ENCODE data around the gene FABP3. TPM values are rescaled to one million over a fixed set of nuclear protein-coding genes. Genes with fewer than 3 reads are reported as not detected.

The FABP3 gene
- total and polyA plus RNA-seq, 4 donors: 6.9 to 82.0 (median 40.8) TPM

DNA sequence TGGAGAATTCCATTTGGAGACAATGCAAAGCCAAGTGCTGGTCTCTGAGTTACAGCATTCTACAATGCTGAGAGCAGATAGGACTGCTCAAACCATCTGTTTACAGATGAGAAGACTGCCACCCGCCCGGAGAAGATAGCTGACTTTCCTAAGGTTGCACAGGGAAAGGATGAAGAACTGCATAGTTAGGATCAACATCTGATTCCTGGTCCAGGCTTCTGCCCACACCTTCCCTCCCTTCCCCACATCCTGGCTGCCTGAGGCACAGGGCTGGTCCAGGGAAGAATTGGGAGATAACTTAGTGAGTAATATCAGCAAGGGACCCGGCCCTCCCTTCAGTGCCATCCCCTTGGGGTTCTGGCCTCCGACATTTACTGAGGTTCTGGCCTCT lies 42.1 kb upstream of the FABP3 start:
- no peak overlapping the region for H3K4me3 ChIP-seq (ENCODE audit: low read length in 2 of 2)
- H3K27me3 ChIP-seq (ENCODE audit: control insufficient read depth in 1 of 2, insufficient read depth in 2 of 2, low read length in 1 of 2): no peaks in the 10 kb centered on the region
- no peaks in the 10 kb centered on the region for H3K4me1 ChIP-seq (ENCODE audit: control insufficient read depth in 1 of 2, insufficient read depth in 2 of 2, low read length in 2 of 2)
- intact Hi-C loops (cut with DNase I): loop anchor here in 1 of 2 donors (10.0 kb wide), 1 partner anchor 120 kb away; the partner anchor contains the start of genes SNRNP40 and ZCCHC17
- no peaks in the 10 kb centered on the region for H3K36me3 ChIP-seq (ENCODE audit: control insufficient read depth in 1 of 2, insufficient read depth in 2 of 2, low read length in 1 of 2)
- ATAC-seq (ENCODE audit: low FRiP score): no peak
- H3K27ac ChIP-seq (ENCODE audit: low read depth in 1 of 2, low read length in 2 of 2): no peak overlapping the region
- DNase-seq: no peak
- WGBS, 2 donors: 91 to 98% methylated on average over 4 of the region's 4 CpGs
- H3K9me3 ChIP-seq (ENCODE audit: control insufficient read depth, low read length): no peaks in the 10 kb centered on the region

- ATAC-seq (ENCODE audit: low FRiP score): peak; percentile 63
- H3K36me3 ChIP-seq (ENCODE audit: control insufficient read depth in 1 of 2, insufficient read depth in 2 of 2, low read length in 1 of 2): no peaks in the 10 kb centered on the region
- intact Hi-C loops (cut with DNase I): loop anchor here in 1 of 2 donors (10.0 kb wide), 1 partner anchor 119 kb away; the partner anchor contains the start of genes SNRNP40 and ZCCHC17
- WGBS, 2 donors: 0 to 1% methylated on average over 51 to 54 of the region's 54 CpGs
- no peaks in the 10 kb centered on the region for H3K9me3 ChIP-seq (ENCODE audit: control insufficient read depth, low read length)
- peak overlapping the region; percentile 39 to 55 for H3K4me3 ChIP-seq (ENCODE audit: low read length in 2 of 2)
- DNase-seq: peak; percentile 85 to 91
- no peaks in the 10 kb centered on the region for H3K4me1 ChIP-seq (ENCODE audit: control insufficient read depth in 1 of 2, insufficient read depth in 2 of 2, low read length in 2 of 2)
- no peaks in the 10 kb centered on the region for H3K27me3 ChIP-seq (ENCODE audit: control insufficient read depth in 1 of 2, insufficient read depth in 2 of 2, low read length in 1 of 2)
- no peak overlapping the region for H3K27ac ChIP-seq (ENCODE audit: low read depth in 1 of 2, low read length in 2 of 2)
Measured at GRCh38 chr1:31413405-31414001, 40.6 kb upstream of the FABP3 start.

- no peak for DNase-seq
- no peaks in the 10 kb centered on the region for H3K4me1 ChIP-seq (ENCODE audit: control insufficient read depth in 1 of 2, insufficient read depth in 2 of 2, low read length in 2 of 2)
- no peaks in the 10 kb centered on the region for H3K9me3 ChIP-seq (ENCODE audit: control insufficient read depth, low read length)
- H3K27ac ChIP-seq (ENCODE audit: low read depth in 1 of 2, low read length in 2 of 2): no peak within 1 kb of the TSS
- H3K4me3 ChIP-seq (ENCODE audit: low read length in 2 of 2): peak within 1 kb of the TSS; percentile 39 to 55
- intact Hi-C loops (cut with DNase I): loop anchor here in 1 of 2 donors (10.0 kb wide), 1 partner anchor 118 kb away; the partner anchor contains the start of genes SNRNP40 and ZCCHC17
- 2 to 3% methylated on average over 40 to 63 of the region's 63 CpGs for WGBS, 2 donors
- H3K27me3 ChIP-seq (ENCODE audit: control insufficient read depth in 1 of 2, insufficient read depth in 2 of 2, low read length in 1 of 2): no peaks in the 10 kb centered on the region
- no peaks in the 10 kb centered on the region for H3K36me3 ChIP-seq (ENCODE audit: control insufficient read depth in 1 of 2, insufficient read depth in 2 of 2, low read length in 1 of 2)
- peak; percentile 42 for ATAC-seq (ENCODE audit: low FRiP score)
Measured at GRCh38 chr1:31412732-31413404, 40.0 kb upstream of the FABP3 start, which contains the start of gene SERINC2. SERINC2 (plus strand) TSS chr1:31413213; CDS start chr1:31413266, 53 bp downstream.

GRCh38 chr1:31412205-31412604 lies 39.3 kb upstream of the FABP3 start:
- DNase-seq (no peak), ATAC-seq (ENCODE audit: low FRiP score) (no peak)
- Histone ChIP-seq H3K9me3 (ENCODE audit: control insufficient read depth, low read length) (no peaks in the 10 kb centered on the region), H3K36me3 (ENCODE audit: control insufficient read depth in 1 of 2, insufficient read depth in 2 of 2, low read length in 1 of 2) (no peaks in the 10 kb centered on the region), H3K27me3 (ENCODE audit: control insufficient read depth in 1 of 2, insufficient read depth in 2 of 2, low read length in 1 of 2) (no peaks in the 10 kb centered on the region), H3K27ac (ENCODE audit: low read depth in 1 of 2, low read length in 2 of 2) (no peak overlapping the region), H3K4me3 (ENCODE audit: low read length in 2 of 2) (no peak overlapping the region), H3K4me1 (ENCODE audit: control insufficient read depth in 1 of 2, insufficient read depth in 2 of 2, low read length in 2 of 2) (no peaks in the 10 kb centered on the region)
- intact Hi-C loops (cut with DNase I): loop anchor here in 1 of 2 donors (10.0 kb wide), 1 partner anchor 117 kb away; the partner anchor contains the start of genes SNRNP40 and ZCCHC17
- 59 to 60% methylated on average over 2 of the region's 2 CpGs for WGBS, 2 donors

- intact Hi-C loops (cut with DNase I): loop anchor here in 1 of 2 donors (10.0 kb wide), 1 partner anchor 116 kb away; the partner anchor contains the start of genes SNRNP40 and ZCCHC17
- 76 to 83% methylated on average over 4 of the region's 4 CpGs for WGBS, 2 donors
- DNase-seq: no peak
- Histone ChIP-seq H3K9me3 (ENCODE audit: control insufficient read depth, low read length) (no peaks in the 10 kb centered on the region), H3K4me3 (ENCODE audit: low read length in 2 of 2) (no peak overlapping the region), H3K27ac (ENCODE audit: low read depth in 1 of 2, low read length in 2 of 2) (no peak overlapping the region), H3K4me1 (ENCODE audit: control insufficient read depth in 1 of 2, insufficient read depth in 2 of 2, low read length in 2 of 2) (no peaks in the 10 kb centered on the region), H3K36me3 (ENCODE audit: control insufficient read depth in 1 of 2, insufficient read depth in 2 of 2, low read length in 1 of 2) (no peaks in the 10 kb centered on the region), H3K27me3 (ENCODE audit: control insufficient read depth in 1 of 2, insufficient read depth in 2 of 2, low read length in 1 of 2) (no peaks in the 10 kb centered on the region)
- ATAC-seq (ENCODE audit: low FRiP score): no peak
Measured at GRCh38 chr1:31410871-31411270, 38.0 kb upstream of the FABP3 start.

GRCh38 chr1:31409946-31410858 lies 37.3 kb upstream of the FABP3 start:
- Histone ChIP-seq H3K4me3 (ENCODE audit: low read length in 2 of 2) (no peak overlapping the region), H3K36me3 (ENCODE audit: control insufficient read depth in 1 of 2, insufficient read depth in 2 of 2, low read length in 1 of 2) (no peaks in the 10 kb centered on the region), H3K27me3 (ENCODE audit: control insufficient read depth in 1 of 2, insufficient read depth in 2 of 2, low read length in 1 of 2) (no peaks in the 10 kb centered on the region), H3K4me1 (ENCODE audit: control insufficient read depth in 1 of 2, insufficient read depth in 2 of 2, low read length in 2 of 2) (no peaks in the 10 kb centered on the region), H3K27ac (ENCODE audit: low read depth in 1 of 2, low read length in 2 of 2) (no peak overlapping the region), H3K9me3 (ENCODE audit: control insufficient read depth, low read length) (no peaks in the 10 kb centered on the region)
- no peak for DNase-seq
- ATAC-seq (ENCODE audit: low FRiP score): no peak
- intact Hi-C loops (cut with DNase I): loop anchor here in 1 of 2 donors (10.0 kb wide), 1 partner anchor 115 kb away; the partner anchor contains the start of genes SNRNP40 and ZCCHC17
- 80 to 82% methylated on average over 6 of the region's 6 CpGs for WGBS, 2 donors

DNA sequence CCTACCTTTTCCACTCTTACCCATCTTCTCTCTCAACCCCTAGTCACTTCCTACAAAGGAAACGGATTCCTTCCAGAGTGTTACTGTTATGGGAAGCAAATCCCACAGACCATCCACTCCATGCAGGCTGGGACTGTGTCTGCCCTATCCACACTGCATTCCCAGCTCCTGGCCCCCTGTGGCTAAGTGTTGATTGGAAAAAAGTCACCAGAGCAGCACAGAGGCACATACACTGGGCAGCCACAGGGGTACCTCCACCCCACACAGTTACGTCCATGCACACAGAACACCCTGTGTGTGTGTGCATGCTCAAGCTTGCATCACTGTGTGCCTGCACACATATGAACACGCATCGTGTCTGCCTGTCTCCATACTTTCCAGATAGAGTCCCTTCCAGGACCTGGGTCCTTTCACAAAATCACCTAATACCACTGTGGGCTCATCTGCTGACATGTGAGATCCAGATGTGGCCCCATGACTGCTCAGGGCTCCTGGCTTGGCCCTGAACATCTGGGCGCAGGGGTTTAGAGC lies 36.0 kb upstream of the FABP3 start:
- 89 to 90% methylated on average over 5 of the region's 5 CpGs for WGBS, 2 donors
- Histone ChIP-seq H3K4me1 (ENCODE audit: control insufficient read depth in 1 of 2, insufficient read depth in 2 of 2, low read length in 2 of 2) (no peaks in the 10 kb centered on the region), H3K27ac (ENCODE audit: low read depth in 1 of 2, low read length in 2 of 2) (no peak overlapping the region), H3K4me3 (ENCODE audit: low read length in 2 of 2) (no peak overlapping the region), H3K36me3 (ENCODE audit: control insufficient read depth in 1 of 2, insufficient read depth in 2 of 2, low read length in 1 of 2) (no peaks in the 10 kb centered on the region), H3K9me3 (ENCODE audit: control insufficient read depth, low read length) (no peaks in the 10 kb centered on the region), H3K27me3 (ENCODE audit: control insufficient read depth in 1 of 2, insufficient read depth in 2 of 2, low read length in 1 of 2) (no peaks in the 10 kb centered on the region)
- intact Hi-C loops (cut with DNase I): no loop called here
- no peak for ATAC-seq (ENCODE audit: low FRiP score)
- DNase-seq: no peak

DNA sequence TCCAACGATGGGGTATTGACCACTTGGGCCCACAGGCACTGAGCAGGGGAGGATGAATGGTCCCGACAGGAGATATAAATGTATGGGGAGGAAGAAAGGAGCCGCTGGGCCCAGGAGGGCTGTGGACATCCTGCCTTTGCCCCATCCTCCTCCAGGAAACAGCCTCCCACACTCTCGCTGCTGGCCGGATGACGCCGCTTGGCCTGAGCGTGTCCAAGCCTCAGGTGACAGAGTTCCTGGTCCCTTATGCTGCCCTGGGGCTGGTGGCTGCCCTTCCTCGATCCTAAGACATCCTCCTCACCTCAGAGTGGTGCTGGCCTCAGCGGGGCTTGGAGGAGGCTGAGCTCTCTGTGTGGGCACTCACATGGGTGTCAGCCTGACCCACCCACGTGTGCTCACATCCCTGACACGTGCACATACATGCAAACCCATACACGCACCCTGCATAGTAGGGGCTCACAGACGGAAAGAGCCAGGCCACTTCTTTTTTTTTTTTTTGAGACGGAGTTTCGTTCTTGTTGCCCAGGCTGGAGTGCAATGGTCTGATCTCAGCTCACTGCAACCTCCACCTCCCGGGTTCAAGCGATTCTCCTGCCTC lies 34.3 kb upstream of the FABP3 start:
- no peak for ATAC-seq (ENCODE audit: low FRiP score)
- 92 to 95% methylated on average over 18 of the region's 18 CpGs for WGBS, 2 donors
- H3K4me3 ChIP-seq (ENCODE audit: low read length in 2 of 2): no peak overlapping the region
- no peaks in the 10 kb centered on the region for H3K27me3 ChIP-seq (ENCODE audit: control insufficient read depth in 1 of 2, insufficient read depth in 2 of 2, low read length in 1 of 2)
- no peaks in the 10 kb centered on the region for H3K36me3 ChIP-seq (ENCODE audit: control insufficient read depth in 1 of 2, insufficient read depth in 2 of 2, low read length in 1 of 2)
- intact Hi-C loops (cut with DNase I): no loop called here
- no peaks in the 10 kb centered on the region for H3K9me3 ChIP-seq (ENCODE audit: control insufficient read depth, low read length)
- no peaks in the 10 kb centered on the region for H3K4me1 ChIP-seq (ENCODE audit: control insufficient read depth in 1 of 2, insufficient read depth in 2 of 2, low read length in 2 of 2)
- no peak for DNase-seq
- H3K27ac ChIP-seq (ENCODE audit: low read depth in 1 of 2, low read length in 2 of 2): no peak overlapping the region
